NB4 (cell line): Measurements from ENCODE around the gene CDRT4.

Experiments used
- CTCF ChIP-seq: IDR thresholded peaks from one replicate; pipeline ENCODE4 v1.5.1; 2012; ENCODE audit warnings: low read depth, low read length
- POLR2A ChIP-seq: IDR thresholded peaks from 2 replicates; pipeline ENCODE4 v1.6.1; 2011; ENCODE audit warnings: mild to moderate bottlenecking; ENCODE audit not compliant: insufficient read length; ENCODE audit errors: extremely low read depth

- TF ChIP-seq POLR2A (no peak), CTCF (no peak)
Measured at GRCh38 chr17:15395091-15395490, 72.3 kb downstream of the CDRT4 start.
